Kidney glomerular epithelial cell (primary cell): ENCODE measurements around the gene MYO3A.
"Not testable (repeated sequence)": the region's sequence is repeated elsewhere in the genome, so short reads cannot be mapped to it uniquely, and the experiment has no call there.

Experiments used
- DNase-seq: peaks from one replicate; lab custom pipeline; 2025; lab: John Stamatoyannopoulos, UW

The MYO3A gene

DNA sequence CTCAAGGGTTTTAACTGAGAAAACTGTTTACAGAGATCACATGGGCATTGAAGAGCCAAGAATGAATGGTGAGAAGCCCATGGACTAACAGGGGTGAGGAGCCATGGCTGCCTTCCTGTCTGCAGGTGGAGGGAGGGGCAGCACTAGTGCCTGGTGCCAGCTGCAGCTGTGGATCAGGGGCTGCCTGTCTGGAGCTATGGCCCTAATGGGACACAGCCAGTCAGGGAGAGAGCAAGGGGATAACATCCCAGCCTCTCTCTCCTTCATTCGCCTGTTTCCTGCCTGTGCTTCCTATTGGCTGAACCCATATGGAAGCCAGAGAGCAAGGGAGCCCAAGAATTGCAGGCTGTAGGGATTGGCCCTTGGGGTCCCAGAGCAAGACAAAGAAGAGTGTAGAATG lies 156.7 kb downstream of the MYO3A start:
- no peak for DNase-seq

DNA sequence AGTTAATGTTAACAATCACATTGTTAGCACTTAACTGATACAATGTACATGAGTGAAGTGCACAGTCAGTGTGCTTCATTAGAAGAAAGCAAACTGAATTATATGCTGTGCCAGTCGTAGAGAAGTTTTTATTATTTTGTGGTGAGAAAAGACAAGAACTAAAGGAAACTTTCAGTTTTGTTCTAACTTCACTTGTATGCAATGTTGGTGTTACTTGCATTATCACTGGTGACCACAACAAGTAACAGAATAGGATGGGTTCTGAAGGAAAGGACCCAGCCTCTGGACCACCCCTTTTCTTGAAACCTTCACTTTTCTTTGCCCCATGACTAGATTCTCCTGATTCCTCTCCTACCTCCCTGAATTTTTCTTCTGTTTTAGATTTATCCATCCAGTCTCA lies 159.2 kb downstream of the MYO3A start:
- no peak for DNase-seq

DNA sequence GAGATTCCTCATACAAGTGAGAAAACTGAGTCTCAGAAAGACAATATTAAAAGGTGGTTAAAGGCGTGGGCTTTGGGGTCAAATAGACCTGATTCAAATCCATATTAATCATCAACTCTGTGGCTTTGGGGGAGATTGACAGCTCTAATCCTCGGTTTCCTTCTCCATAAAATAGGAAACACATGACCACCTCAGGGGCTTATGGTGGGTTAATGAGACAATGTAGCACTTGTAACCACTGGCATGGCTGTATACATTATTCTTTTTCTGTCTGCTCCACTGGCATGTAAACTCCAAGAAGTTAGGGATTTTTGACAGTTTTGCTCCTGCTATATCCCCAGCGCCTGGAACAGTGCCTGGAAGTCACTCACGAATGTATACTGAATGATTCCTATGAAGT lies 161.8 kb downstream of the MYO3A start:
- DNase-seq: no peak

DNA sequence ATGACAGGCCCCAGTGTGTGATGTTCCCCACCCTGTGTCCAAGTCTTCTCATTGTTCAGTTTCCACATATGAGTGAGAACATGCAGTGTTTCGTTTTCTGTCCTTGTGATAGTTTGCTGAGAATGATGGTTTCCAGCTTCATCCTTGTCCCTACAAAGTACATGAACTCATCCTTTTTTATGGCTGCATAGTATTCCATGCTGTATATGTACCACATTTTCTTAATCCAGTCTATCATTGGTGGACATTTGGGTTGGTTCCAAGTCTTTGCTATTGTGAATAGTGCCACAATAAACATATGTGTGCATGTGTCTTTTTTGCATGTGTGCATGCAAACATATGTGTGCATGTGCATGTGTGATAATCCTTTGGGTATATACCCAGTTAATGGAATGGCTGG lies 163.5 kb downstream of the MYO3A start:
- not testable (repeated sequence) for DNase-seq

DNA sequence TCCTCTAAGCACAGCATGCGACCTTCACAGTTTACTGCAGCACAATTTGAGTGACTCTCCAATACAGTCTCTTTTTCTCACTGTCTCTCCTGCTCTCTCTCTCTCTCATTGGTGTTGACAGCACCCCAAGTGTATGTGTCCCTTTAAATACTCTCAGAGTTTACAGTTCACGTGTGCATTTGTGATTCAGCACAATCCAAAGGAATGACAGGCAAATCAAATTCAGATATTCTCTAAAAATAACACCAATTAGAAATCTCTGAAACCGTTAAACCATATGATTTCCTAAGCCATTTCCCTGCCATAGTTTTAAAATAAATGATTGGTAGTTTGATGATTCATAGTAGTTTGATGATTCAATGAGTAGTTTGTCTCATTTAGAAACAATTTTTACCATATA lies 178.5 kb downstream of the MYO3A start:
- no peak for DNase-seq

DNA sequence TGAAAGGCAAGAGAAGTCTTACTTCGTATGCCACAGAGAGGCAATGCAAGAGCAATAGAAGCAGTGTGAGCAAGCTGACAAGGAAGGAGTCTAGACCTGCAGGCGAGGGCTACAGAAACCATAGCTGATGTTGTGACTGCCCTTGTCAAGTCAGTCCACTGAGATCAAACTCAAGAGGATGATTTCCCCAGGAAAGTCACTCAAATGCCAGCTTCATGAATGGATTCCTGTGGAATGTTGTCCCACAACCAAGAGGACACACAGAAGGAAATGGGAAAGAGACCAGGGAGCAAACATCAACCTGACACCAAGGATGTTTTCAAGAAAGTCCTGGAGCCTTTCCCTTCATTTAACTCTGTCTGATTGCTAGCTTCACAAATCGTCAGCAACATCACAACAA lies 204.6 kb downstream of the MYO3A start:
- no peak for DNase-seq

DNA sequence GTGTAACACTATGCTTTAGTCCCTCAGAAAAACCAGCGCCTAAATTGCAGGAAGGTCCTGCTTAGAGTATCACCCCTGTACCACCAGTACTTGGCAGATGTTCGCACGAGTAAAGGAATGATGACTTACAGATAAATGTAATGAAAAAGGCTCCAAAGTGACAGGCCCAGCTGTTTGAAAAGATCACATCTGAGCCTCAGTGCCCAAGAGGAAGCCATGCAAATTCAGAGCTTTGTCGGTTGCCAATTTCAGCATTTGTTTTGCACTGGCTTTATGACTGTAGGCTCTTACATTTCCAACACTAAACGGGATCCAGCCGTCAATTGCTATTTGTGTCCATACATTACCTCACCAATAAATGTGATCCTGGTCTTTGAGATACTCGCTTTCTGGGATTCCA lies 222.0 kb downstream of the MYO3A start:
- no peak for DNase-seq

DNA sequence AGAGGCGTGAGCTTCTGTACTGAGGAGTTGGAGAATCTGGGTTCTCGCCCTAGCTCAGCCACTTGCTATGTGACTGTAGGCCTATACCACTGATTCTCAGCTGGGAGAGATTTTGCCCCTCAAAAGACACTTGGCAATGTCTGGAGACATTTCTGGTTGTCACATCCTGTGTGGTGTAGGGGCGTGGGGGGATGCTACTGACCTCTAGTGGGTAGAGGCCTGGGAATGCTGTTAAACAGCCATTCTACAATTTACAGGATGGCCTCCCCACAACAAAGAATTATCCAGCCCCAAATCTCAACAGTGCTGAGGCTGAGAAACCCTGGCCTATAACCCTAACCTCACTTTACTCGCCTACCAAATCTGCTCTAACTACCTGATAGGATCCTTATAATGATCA lies 223.7 kb downstream of the MYO3A start:
- DNase-seq: no peak

DNA sequence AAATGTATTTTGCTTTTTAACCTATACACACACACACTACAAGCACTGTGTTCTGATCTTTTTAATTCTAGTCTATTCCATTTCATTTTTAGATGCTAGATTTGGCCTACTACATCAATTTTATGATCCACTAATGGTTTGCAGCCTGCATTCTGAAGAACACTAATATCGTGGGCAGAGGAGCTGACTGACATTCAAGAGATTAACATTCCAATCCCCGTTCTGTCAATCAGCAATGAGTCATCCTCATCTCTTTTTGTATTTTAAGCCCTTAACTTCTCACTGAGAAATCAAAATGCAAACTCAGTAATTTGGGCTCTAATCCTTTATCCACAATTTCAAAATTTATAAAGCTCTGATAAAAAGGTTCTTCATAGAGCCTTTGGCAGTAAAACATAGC lies 235.4 kb downstream of the MYO3A start:
- no peak for DNase-seq

DNA sequence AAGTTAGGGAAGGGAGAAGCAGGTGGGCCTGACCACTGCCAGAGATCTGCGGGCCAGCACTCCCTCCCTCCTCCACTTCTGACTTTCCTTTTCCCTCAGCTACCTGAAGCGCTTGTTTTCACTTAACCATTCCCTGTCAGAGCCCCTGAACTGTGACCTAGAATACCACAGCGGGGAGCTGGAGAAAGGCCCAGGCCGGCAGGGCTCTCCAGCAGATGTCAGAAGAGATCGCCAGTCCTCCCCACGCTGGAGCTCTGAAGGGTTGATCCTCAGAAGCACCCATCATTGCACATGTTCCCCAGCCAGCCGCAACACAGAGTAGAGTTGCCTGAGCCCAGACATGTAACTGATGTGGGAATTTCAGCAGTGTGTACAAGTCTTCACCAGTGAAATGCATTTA lies 238.1 kb downstream of the MYO3A start:
- DNase-seq: no peak

DNA sequence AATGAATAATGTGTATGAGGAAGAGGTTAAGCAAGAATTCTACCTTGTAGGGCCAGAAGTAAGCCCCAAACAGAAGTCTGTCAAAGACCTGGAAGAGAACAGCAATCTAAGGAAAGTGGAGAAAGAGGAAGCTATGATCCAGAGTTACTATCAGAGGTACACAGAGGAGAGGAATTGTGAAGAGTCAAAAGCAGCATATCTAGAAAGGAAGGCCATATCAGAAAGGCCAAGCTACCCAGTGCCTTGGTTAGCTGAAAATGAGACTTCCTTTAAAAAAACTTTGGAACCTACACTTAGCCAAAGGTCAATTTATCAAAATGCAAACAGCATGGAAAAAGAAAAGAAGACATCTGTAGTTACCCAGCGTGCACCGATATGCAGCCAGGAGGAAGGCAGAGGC lies 239.8 kb downstream of the MYO3A start:
- no peak for DNase-seq

DNA sequence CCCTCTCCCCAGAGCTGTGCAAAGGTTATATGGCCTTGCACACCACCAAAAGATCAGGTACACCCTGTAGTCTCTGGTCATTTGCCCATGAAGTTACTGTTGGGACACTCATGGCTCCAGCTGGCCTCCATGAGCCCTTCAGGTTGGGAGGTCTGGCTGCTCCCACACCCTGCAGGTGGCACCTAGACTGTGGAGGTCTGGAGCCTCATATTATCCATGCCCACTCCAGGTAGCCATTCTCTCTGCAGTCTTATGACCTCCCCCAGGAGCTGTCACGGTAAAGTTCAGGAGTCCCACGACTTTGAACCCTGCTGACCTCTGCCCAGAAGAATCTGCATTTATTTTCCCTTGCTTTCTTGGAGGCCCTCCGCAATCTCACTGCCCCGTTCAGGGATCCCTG lies 243.3 kb downstream of the MYO3A start:
- DNase-seq: no peak

DNA sequence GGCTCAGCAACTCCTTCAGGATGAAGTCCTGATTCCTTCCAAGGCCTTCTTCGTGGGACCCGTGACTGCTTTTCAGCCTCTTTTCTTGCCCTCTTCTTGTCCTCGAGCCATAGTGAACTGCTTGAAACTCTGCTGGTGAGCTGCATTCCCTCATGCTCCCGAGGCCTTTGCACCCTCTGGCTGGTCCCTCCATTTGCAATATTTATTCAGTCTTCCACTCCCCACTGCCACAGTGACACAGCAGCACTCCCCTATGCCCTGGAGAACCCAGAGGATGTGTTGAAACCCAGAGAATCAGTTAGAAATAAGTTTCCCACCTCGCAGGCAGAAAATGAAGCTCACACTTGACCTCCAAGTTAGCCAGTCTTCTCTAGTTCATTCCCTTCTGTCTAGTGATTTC lies 260.2 kb downstream of the MYO3A start:
- DNase-seq: no peak

DNA sequence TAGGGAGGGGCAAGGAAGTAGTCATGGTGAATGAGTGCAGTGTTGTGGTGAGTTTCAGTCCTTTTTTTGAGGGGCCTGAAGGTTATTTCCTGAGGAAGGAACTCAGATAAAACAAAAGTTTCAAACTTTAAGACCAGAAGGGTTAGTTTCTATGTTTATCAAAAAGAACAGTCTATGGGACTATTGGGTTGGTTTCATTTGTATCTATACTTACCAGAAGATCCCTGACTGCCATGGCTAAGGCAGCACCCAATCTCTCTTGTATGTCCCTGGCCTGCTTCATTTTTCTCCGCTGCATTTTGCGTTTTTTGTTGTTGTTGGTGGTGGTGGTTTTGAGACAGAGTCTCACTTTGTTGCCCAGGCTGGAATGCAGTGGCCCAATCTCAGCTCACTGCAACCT lies 263.2 kb downstream of the MYO3A start:
- DNase-seq: no peak

DNA sequence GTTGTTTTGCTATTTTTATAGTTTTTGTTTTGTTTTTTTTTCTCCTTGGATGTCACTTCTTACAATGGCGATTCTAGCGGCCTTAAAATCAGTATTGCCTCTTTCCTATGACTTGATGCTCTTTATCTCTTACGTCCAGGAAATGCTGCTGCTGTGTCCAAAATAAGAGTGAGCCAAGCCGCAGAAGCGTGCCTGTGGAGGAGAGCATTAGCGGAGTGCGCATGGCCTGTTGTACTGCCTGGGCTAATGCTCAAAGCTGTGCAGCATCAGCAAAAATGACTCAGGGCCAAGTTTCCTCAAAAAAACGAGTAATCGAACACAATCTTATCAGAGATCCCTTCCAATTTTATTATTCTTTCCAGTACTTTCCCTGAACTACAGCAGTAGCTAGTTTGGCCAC lies 264.1 kb downstream of the MYO3A start:
- DNase-seq: no peak

DNA sequence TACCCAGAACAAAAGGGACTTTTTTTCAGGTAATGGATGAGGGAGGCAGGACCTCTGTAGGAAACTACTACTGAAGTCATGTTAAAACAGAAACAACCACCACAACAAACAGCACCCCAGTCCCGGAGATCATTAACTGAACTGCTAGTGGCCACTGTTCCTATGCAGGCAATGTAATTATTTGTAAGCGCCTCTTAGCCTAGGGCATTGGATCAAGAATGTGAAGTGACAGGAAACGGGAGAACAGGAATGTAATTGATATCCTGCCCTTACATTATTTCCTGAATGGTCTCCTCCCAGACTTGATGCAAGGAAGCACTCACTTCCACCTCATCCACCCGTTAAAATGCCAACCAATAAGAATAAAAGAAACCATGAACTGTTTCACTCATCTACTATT lies 265.8 kb downstream of the MYO3A start:
- no peak for DNase-seq

DNA sequence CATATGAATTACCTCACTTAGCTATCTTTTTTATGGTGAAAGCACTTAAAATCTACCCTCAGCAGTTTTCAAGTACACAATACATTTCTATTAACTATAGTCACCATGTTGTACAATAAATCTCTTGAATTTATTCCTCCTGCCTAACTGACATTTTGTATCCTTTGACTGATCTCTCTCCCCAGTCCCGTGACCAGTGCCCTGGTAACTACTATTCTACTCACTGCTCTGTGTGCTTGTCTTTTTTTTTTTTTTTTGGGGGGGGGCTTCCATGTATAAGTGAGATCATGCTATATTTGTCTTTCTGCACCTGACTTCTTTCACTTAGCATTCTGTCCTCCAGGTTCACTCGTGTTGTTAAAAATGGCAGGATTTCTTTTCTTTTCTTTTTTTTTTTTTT lies 271.2 kb downstream of the MYO3A start:
- DNase-seq: no peak

DNA sequence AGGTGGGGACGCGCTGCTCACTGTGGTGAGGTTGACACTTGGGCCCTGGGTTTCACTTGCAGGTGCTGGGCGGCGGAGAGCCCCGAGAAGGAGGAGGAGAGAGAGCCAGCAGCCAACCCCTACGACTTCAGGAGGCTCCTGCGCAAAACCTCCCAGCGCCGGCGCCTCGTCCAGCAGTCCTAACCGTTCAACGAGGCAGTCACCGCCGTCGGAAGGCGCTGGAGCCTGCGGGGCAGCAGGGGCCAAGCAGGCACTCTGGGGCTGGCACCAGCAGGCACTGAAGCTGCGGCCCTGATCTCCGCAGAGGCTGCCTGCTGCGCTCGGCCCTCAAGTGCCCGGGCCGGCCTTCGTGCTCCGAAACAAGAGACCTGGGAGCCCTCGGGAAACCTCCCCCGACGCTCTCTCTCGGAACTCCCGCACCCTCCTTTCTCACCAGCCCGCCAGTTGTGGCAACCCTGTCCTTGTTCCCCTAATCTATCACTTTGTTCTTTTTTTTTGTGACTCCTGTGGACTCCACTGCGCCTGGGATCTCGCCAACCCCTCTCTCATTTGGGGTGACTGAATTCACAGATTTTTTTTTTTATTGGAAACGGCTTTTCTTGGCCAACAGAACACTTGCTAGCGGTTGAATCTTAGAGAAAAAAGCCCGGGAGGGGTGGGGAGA lies 277.9 kb downstream of the MYO3A start:
- DNase-seq: no peak

DNA sequence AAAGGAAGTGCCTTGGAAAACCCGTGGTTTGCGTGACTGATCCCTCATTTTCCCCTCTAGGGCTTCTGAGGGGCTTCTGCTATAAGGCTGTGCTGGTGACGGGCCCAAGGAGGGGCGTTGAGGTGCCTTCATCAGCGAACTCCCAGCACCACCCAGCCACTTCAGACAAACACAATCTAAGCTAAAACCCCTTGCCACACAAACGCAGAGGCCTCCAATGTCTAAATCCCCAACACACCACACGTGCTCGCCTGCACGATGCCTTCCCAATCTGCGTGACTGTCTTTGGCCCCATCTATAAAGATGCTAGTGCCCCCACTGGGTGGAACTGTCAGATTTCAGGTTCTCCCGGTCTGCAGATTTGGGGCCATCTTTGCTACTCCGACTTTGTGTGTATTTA lies 278.5 kb downstream of the MYO3A start:
- no peak for DNase-seq

DNA sequence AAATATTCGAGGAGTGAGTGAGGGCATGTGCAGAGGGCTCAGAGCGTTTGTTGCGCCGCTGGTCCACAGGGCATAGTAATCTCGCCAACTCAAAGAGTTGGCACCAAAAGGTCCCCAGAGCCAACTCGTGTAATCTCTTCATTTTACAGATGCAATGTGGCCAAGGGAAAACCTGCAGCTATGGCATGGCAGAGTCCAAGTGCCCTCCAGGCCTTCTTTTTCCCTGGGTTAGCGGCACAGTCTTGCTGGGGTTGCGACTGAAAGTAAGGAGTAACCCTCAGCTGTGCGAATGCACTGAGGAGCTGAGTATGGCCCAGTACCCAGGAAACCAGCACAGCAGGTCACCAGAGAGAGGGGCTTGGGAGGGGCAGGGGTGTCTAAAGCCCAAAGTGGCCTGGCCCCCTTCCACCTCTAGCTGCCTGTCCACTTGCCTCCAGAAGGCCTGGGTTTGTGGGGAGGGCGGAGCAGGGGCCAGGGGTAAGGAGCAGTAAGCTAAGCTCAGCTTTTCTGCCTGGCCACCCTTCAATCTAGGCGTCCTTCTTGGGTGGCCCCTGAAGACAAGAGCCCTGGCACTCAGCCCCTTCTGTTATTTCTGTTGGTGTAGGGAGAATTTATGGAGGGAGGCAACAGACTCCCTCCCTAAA lies 279.2 kb downstream of the MYO3A start:
- no peak for DNase-seq

DNA sequence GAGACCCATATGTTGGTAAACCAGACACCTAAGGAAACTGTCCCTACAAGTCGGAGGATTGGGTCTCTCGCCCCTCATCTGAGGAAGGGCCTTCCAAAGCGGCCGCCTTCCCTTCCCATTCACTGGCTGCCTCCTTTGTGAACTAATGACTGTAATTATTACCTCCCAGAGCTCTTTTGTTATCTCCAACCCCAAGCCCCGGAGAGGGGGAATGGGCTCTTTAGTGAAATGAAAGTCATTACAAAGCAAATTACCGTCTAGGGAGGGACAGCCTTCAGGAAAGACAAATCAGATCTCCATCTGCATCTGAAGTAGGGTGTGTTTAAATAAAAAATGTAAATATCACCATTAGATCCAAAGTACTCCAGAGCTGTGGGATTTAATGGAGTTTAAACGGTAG lies 280.0 kb downstream of the MYO3A start:
- DNase-seq: no peak

DNA sequence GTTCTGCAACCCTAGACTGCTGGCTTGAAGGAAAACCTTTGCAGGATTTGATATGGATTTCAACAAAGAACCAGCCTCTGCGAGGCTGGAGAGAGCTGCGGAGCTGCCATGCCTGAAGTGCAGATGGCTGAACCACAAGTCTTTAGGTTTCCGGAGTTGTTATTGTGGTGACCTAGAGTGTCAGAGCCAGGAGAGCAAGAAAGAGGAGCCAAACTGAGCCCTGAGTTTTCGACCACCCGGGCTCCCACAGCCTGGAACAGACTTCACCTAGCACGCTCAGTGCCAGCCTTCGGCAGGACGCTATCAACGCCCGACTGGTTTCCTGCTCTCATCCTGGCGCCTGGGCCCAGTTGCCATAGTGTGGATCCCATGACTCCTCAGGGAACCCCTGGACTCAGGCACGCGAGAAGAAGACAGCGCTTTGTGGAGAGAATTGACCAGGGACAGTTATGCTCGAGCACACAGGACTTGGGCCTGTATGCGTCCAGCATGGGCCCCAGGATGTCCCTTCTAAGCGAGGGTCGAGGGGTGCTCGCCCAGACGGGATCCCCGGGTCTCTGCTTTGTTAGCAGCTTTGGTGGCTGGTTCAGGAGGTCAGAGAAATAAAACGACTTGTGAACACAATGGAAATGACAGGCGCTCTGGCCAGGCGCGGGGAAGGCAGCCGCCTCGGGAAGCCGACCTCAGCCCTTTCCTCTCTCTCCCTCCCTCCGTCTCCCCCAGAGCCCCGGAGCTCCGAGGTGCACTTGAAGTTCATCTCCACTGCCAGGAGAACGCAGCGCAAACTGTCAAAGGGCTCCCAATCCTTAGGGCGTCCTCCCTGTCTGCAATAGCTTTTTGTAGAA lies 280.7 kb downstream of the MYO3A start:
- no peak for DNase-seq

DNA sequence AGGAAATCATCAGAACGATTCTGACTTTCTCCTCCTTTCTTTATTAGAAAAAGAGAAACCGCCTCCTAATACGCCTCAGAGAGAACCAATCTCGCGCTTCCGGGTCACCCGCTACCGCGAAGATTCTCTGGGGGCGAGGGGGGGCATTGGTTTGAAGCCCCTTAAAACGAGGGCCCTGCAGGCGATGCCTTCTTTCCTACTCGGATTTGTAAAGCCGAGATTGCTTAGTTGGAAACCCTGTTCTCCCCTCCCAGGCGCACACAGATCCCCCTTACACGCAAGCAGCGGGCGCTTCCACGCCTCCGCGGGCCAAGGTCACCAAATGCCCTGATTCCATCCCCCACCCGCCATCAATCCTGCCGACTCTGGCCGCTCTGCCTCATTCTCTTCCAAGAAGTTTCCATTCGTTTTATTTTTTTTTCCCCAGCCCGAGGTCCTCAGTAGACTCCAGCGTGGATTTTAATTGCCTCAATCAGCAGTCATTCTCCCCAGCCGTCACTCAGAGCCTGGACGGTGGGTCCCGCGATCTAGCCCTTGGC lies 281.4 kb downstream of the MYO3A start:
- no peak for DNase-seq
